NCI-H1694 (cell line): ENCODE results near the gene LHFPL6.
A peak's percentile ranks its signal among the peaks of the same experiment; 100 is the strongest.

Experiments used
- DNase-seq: peaks from one replicate; lab custom pipeline; 2025; lab: John Stamatoyannopoulos, UW

The LHFPL6 gene

GRCh38 chr13:39512687-39513086 lies 90.3 kb downstream of the LHFPL6 start:
- DNase-seq = no peak

- no peak for DNase-seq
Measured at GRCh38 chr13:39510316-39510695, 92.7 kb downstream of the LHFPL6 start.

GRCh38 chr13:39509616-39510315 lies 93.2 kb downstream of the LHFPL6 start:
- no peak for DNase-seq

GRCh38 chr13:39506559-39507390 lies 96.2 kb downstream of the LHFPL6 start:
- peak; percentile 27 for DNase-seq

DNA sequence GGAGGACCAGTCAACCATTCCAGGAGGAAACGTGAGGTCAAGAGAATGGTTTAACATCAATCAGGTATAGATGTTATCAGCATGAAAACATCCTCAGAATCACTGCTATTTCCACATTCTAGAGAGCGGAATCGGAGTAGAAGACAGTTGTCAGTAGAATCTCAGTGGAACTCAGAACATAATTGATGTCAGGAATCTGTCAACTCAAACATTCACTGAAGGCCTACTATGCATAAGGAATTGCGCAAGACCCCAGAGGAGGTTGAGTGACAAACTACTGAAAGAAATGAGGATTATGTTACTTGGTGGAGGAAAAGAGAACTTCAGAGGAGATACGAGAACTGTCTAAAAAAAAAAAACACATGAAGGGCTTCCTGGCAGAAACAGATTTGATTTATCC lies 97.8 kb downstream of the LHFPL6 start:
- DNase-seq = no peak

DNA sequence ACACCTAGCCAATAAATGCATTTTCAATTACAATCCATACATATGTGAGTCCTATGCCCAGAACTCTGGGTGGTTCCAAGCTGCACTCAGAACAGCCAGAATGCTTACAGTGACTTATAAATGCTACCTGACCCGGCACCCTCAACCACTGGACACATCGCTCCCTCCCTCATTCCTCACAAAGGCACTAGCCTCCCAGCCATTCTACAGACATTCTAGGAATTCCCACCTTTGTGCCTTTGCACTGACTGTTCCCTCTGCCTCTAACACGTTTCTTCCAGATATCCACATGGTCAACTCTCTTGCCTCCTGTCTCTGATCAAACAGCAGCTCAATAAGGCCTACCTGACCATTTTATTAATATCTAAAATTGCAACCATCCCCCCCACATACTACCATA lies 99.9 kb downstream of the LHFPL6 start:
- DNase-seq = no peak

- DNase-seq = no peak
Measured at GRCh38 chr13:39501702-39502324, 101.2 kb downstream of the LHFPL6 start.

GRCh38 chr13:39499604-39500003 lies 103.4 kb downstream of the LHFPL6 start:
- no peak for DNase-seq

DNA sequence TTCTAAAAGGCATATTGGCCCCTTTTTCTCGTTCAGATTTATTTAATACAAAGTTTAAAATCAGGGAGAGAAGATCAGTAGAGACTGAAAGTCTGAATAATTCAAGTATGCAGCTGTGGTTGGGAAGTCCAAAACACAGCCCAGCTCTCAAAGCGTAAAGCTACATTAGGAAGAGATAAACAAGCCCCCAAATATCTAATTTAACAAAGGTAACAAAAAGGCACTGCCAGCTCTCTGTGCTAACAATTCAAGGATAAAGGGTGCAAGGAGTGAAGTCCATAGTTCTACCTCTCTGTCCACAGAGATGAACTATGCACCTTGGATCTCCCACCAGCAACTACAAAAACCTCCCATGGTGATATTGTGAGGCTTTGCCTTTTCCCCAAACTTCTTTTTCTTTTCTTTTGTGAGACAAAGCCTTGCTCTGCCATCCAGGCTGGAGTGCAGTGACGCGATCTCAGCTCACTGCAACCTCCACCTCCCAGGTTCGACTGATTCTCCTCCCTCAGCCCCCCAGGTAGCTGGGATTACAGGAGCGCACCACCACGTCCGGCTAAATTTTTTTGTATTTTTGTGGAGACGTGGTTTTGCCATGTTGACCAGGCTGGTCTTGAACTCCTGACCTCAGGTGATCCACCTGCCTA lies 104.4 kb downstream of the LHFPL6 start:
- DNase-seq = no peak

- DNase-seq = no peak
Measured at GRCh38 chr13:39496506-39496905, 106.5 kb downstream of the LHFPL6 start.

GRCh38 chr13:39494633-39495032 lies 108.4 kb downstream of the LHFPL6 start:
- DNase-seq = no peak

- no peak for DNase-seq
Measured at GRCh38 chr13:39494006-39494405, 109.0 kb downstream of the LHFPL6 start.

DNA sequence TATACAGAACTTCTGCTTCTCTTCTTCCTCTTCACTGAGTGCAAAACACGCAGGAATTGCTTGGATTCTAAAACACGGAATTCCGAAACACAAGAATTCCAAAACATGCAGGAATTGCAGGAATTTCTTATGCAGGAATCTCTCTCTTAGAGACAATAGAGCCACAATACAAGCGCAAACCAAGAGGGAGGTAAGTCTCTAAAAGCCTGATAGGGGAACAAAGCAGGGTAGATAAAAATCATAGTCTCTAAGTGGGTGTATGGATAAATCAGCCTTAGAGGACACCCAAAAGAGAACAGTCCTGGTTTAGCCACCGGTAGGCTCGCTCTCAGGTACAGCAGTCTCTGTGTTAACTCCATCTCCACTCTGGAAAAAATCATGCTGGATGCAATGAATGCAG lies 112.9 kb downstream of the LHFPL6 start:
- DNase-seq = no peak

GRCh38 chr13:39486758-39487157 lies 116.2 kb downstream of the LHFPL6 start:
- DNase-seq = no peak

DNA sequence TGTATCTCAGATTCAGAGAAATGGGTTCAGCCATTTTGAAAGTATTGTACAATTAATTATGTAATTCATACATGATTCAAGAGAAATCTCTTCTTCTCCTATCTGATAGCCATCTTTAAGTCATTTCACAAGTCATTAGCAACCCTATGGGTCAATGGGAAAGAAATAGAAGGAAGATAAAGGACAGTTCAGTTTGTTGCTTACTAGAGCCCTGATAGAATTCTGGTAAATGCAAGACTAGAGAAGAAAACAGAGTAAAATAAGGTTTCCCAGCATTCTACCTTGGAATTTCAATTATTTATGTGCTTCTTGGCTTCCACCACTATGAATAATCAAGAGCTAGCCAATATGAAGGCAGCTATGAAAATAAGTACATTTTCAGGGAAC lies 117.7 kb downstream of the LHFPL6 start:
- no peak for DNase-seq

DNA sequence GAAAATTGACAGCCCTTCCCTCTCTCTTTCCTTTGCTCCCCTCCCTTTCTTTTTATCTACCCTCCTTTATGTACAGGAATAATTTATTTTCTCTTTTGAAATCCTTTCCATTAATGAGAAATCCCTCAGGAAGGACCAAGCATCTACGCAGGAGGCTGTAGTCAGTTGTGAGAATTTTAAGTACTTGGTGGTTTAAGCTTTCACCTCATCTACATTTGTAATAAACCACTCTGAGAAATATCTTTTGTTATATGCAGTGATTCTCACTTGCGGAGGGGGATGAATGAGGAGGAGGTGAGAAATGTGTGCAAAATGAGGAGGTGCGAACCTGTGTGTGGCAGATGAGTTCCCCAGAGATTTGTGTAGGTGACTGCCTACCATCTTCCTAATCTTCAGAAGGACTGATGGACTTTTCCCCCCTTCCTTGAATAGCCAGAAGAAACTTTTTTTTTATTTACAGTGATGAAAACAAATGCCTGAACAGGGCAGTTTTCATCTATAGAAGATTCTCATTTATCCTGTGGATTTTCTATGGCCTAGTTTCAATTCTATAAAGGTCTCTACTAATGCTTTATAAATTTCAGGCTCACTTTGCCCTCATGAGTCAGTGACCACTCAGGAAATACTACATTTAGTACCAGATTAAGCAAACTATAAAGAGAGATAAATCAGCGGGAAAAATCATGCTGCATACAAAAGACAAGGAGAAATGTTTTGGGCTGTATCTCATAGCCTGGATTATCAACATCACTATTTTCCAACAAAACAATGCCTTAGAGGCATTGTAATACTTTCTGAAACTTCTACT lies 118.3 kb downstream of the LHFPL6 start:
- DNase-seq = no peak

GRCh38 chr13:39483326-39483725 lies 119.7 kb downstream of the LHFPL6 start:
- no peak for DNase-seq

DNA sequence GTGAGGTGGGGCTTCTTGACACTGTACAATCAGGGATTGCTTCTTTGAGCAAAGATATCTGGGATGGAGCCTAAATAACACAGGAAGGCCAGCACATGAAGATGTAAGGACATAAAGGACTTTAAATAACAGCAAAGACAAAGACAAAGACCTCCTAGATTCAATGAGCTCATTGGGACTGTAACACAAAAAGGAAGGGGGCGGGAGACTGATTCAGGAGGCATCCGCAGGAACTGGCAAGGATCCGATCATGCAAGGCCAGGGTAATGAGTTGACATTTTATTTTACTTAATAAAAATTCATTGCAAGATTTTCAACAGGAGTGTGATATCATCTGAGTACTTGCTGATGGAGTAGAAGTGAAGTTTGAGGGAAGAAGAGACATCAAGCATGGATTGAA lies 121.5 kb downstream of the LHFPL6 start:
- DNase-seq = no peak

- no peak for DNase-seq
Measured at GRCh38 chr13:39474600-39474999, 128.4 kb downstream of the LHFPL6 start.

- peak; percentile 48 for DNase-seq
Measured at GRCh38 chr13:39469676-39470075, 133.3 kb downstream of the LHFPL6 start.

GRCh38 chr13:39468306-39468705 lies 134.7 kb downstream of the LHFPL6 start:
- no peak for DNase-seq

DNA sequence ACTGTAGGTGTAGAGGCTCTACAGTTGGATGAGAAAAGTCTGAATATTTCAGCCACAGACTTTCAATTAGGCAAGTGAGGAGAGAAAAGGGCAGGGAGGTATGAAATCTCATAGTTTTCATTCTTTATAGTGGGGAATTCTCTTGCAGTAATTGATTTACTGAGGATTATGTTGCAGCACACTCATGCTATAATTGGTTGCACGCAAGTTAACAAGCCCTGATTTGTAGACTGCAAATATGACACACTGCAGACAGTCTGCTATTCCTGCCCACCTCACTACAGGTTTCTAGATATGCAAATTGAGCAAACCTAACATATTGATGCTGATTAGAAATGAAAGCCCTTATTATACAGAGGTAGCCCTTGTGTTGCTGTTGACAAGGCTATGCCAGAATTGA lies 139.4 kb downstream of the LHFPL6 start:
- DNase-seq = no peak
